HCT116 (cell line): ENCODE measurements around the gene TJAP1. TPM values are rescaled to one million over a fixed set of nuclear protein-coding genes. Genes with fewer than 3 reads are reported as not detected.

Experiments
- ATAC-seq: fragments of 200-7000 bp; cut with Tn5 transposase; 2 replicates; pipeline ENCODE4 v1.9.1; 2020; ENCODE audit warnings: mild to moderate bottlenecking, moderate library complexity
- BruUV-seq: library from RNA; stranded (reverse); fragments of 400-500 nt; replicated peaks from 2 replicates; lab custom pipeline; 2021; lab: Mats Ljungman, UMichigan
- CTCF ChIA-PET: fragments of 300-600 bp; sonication (Branson Sonifier 250); formaldehyde crosslinking; loops from one replicate; lab custom pipeline; 2021; ENCODE audit warnings: antibody characterized with exemption; lab: Charles Lee
- POLR2A ChIA-PET: fragments of 300-600, 350-600 bp; sonication (Branson Sonifier 250); formaldehyde crosslinking; loops from one replicate; lab custom pipeline; 2021; ENCODE audit warnings: antibody characterized with exemption; lab: Charles Lee
- RAD21 ChIA-PET, 2 experiments: fragments of 300-600 bp; sonication (Branson Sonifier 250); formaldehyde crosslinking; loops; one replicate each; lab custom pipeline; 2023; ENCODE audit warnings: low total read pairs in 2 of 2; ENCODE audit not compliant: uncharacterized antibody in 2 of 2, unreplicated experiment in 2 of 2, low non-redundant PET in 1 of 2; lab: Charles Lee
- DNase-seq: peaks from one replicate; pipeline ENCODE4 v3.0.0-alpha.2; 2010; ENCODE audit warnings: low read depth, low spot score
- H2AFZ ChIP-seq: fragments of 200-600 bp; shearing (Covaris generic), sonication (generic); 2 replicates; pipeline ENCODE4 v1.6.1; 2017; ENCODE audit warnings: low read depth, mixed run types, mixed read lengths, antibody characterized with exemption, low read length; ENCODE audit not compliant: poor library complexity, severe bottlenecking
- H3K27ac ChIP-seq: 2 replicates; pipeline ENCODE4 v1.5.1; 2012; ENCODE audit warnings: low read depth, low read length
- H3K27me3 ChIP-seq: fragments of 200-600 bp; sonication (generic); 2 replicates; pipeline ENCODE4 v1.6.1; 2016; ENCODE audit warnings: mixed run types, low read length, mixed read lengths; ENCODE audit not compliant: insufficient read depth
- H3K36me3 ChIP-seq, 2 experiments: fragments of 200-500 bp in 1 of 2; fragments of 200-600 bp in 1 of 2; sonication (Bioruptor generic) in 1 of 2; sonication (generic) in 1 of 2; 2 replicates each; pipeline versions ENCODE4 v1.5.1 to v1.6.1; 2014 to 2016; ENCODE audit warnings: low read length in 2 of 2, inconsistent platforms in 1 of 2, mixed read lengths in 1 of 2, mixed run types in 1 of 2; ENCODE audit not compliant: insufficient read depth in 2 of 2, control insufficient read depth in 1 of 2
- H3K4me1 ChIP-seq, 2 experiments: fragments of 200-600 bp in 1 of 2; sonication (generic) in 1 of 2; 2 replicates each; pipeline versions ENCODE4 v1.5.1 to v1.6.1; 2012 to 2017; ENCODE audit warnings: low read length in 2 of 2, inconsistent platforms in 1 of 2, mild to moderate bottlenecking in 1 of 2, mixed read lengths in 1 of 2, mixed run types in 1 of 2, moderate library complexity in 1 of 2; ENCODE audit not compliant: insufficient read depth in 2 of 2, control insufficient read depth in 1 of 2
- H3K4me2 ChIP-seq: fragments of 200-600 bp; sonication (generic); 2 replicates; pipeline ENCODE4 v1.6.1; 2017; ENCODE audit warnings: mixed run types, low read length, mixed read lengths
- H3K4me3 ChIP-seq, 2 experiments: fragments of 200-600 bp in 1 of 2; sonication (generic) in 1 of 2; replicated peaks in 1 of 2; 2 replicates each; pipeline ENCODE4 v1.5.1; 2011 to 2016; ENCODE audit warnings: low read length in 2 of 2, control low read depth in 1 of 2, low read depth in 1 of 2, mild to moderate bottlenecking in 1 of 2, mixed read lengths in 1 of 2, mixed run types in 1 of 2
- H3K79me2 ChIP-seq: fragments of 200-600 bp; sonication (generic); 2 replicates; pipeline ENCODE4 v1.6.1; 2017; ENCODE audit warnings: mild to moderate bottlenecking, mixed run types, low read length, moderate library complexity, mixed read lengths; ENCODE audit not compliant: insufficient read depth
- H3K9ac ChIP-seq: fragments of 200-600 bp; sonication (generic); 2 replicates; pipeline ENCODE4 v1.6.1; 2016; ENCODE audit warnings: low read length, mixed read lengths
- H3K9me2 ChIP-seq: fragments of 200-600 bp; sonication (generic), shearing (Covaris generic); 2 replicates; pipeline ENCODE4 v1.6.1; 2017; ENCODE audit warnings: mixed run types, mild to moderate bottlenecking, moderate library complexity; ENCODE audit not compliant: insufficient read depth
- H3K9me3 ChIP-seq, 2 experiments: fragments of 200-500 bp in 1 of 2; fragments of 200-600 bp in 1 of 2; sonication (Bioruptor generic) in 1 of 2; sonication (generic) in 1 of 2; 2 replicates each; pipeline ENCODE4 v1.6.1; 2014 to 2017; ENCODE audit warnings: low read length in 2 of 2, mixed read lengths in 2 of 2, inconsistent platforms in 1 of 2, low read depth in 1 of 2, mild to moderate bottlenecking in 1 of 2, mixed run types in 1 of 2, moderate library complexity in 1 of 2; ENCODE audit not compliant: control insufficient read depth in 1 of 2, insufficient read depth in 1 of 2
- H4K20me1 ChIP-seq: fragments of 200-600 bp; sonication (generic), shearing (Covaris generic); 2 replicates; pipeline ENCODE4 v1.6.1; 2017; ENCODE audit warnings: mixed run types, mild to moderate bottlenecking, moderate library complexity; ENCODE audit not compliant: insufficient read depth
- ATF3 ChIP-seq: IDR thresholded peaks from 2 replicates; pipeline ENCODE4 v1.6.1; 2012
- CBX3 ChIP-seq: IDR thresholded peaks from 2 replicates; pipeline ENCODE4 v1.6.1; 2012; ENCODE audit warnings: low read depth
- CTCF ChIP-seq, 3 experiments: fragments of 200-600 bp in 1 of 3; sonication (generic) in 1 of 3; IDR thresholded peaks in 2 of 3; conservative IDR thresholded peaks in 1 of 3; 2 replicates each; pipeline ENCODE4 v1.5.1; 2012 to 2017; ENCODE audit warnings: low read depth in 2 of 3, low read length in 2 of 3, antibody characterized with exemption in 1 of 3, borderline replicate concordance in 1 of 3, control low read depth in 1 of 3, mild to moderate bottlenecking in 1 of 3, mixed read lengths in 1 of 3, mixed run types in 1 of 3, moderate library complexity in 1 of 3; ENCODE audit not compliant: insufficient read depth in 1 of 3
- EGR1 ChIP-seq: IDR thresholded peaks from 2 replicates; pipeline ENCODE4 v1.6.1; 2012; ENCODE audit warnings: low read depth
- EZH2 ChIP-seq: fragments of 200-600 bp; sonication (generic); IDR thresholded peaks from 2 replicates; pipeline ENCODE4 v1.6.1; 2017; ENCODE audit warnings: antibody characterized with exemption, mixed run types
- JUND ChIP-seq: IDR thresholded peaks from 2 replicates; pipeline ENCODE4 v1.6.1; 2012
- YY1 ChIP-seq: IDR thresholded peaks from 2 replicates; pipeline ENCODE4 v1.6.1; 2011; ENCODE audit warnings: low read length, low read depth, moderate library complexity, mild to moderate bottlenecking; ENCODE audit not compliant: insufficient replicate concordance; ENCODE audit errors: extremely low read depth
- ZNF274 ChIP-seq: fragments of 200-500 bp; sonication (Bioruptor generic); IDR thresholded peaks from 2 replicates; pipeline ENCODE4 v1.6.1; 2014; ENCODE audit warnings: mild to moderate bottlenecking, low read depth, low read length, inconsistent platforms
- intact Hi-C: fragments of 100-400 bp; cut with micrococcal nuclease; formaldehyde crosslinking; loops from 2 replicates; pipeline ENCODE4 v1.10.0; 2022
- total RNA-seq: library from RNA; stranded (reverse); gene quantifications from one replicate; pipeline ENCODE4 v1.2.1, GENCODE V29; 2021; ENCODE audit not compliant: unreplicated experiment
- TF ChIP-seq, protein P1 (sequence below): IDR thresholded peaks from 2 replicates; pipeline ENCODE4 v1.6.1; 2012; ENCODE audit warnings: low read depth
- TF ChIP-seq, protein P2 (sequence below): IDR thresholded peaks from 2 replicates; pipeline ENCODE4 v1.6.1; 2011; ENCODE audit warnings: mild to moderate bottlenecking, low read length, moderate library complexity; ENCODE audit not compliant: insufficient replicate concordance; ENCODE audit errors: extremely low read depth

The TJAP1 gene
- total RNA-seq, 1 experiment from 2014 or later: 45.2 TPM

- peak overlapping the region; percentile 45 for H3K4me2 ChIP-seq
- H3K27me3 ChIP-seq: no peaks in the 10 kb centered on the region
- ChIA-PET POLR2A (no interaction called here), CTCF (interaction anchor here (0.7 to 2.0 kb wide), 4 partner anchors 9 to 36 kb away, joined by 3 to 6 read pairs (median 4); no protein-coding TSS in a partner anchor)
- H3K9ac ChIP-seq: 0 out of 2 replicates have a peak overlapping the region, but pooled peaks have one; percentile 14
- no peak overlapping the region for H3K27ac ChIP-seq
- ATAC-seq: no peak
- no peaks in the 10 kb centered on the region for H3K9me3 ChIP-seq
- no peaks in the 10 kb centered on the region for H3K9me2 ChIP-seq
- H3K4me1 ChIP-seq: peaks cover 27 to 53% of the 10 kb centered on the region in 2 experiments
- intact Hi-C loops: no loop called here
- H2AFZ ChIP-seq: no peak overlapping the region
- H3K79me2 ChIP-seq: peaks cover 52% of the 10 kb centered on the region
- DNase-seq: no peak
- TF ChIP-seq ATF3: no peak
- TF ChIP-seq YY1: no peak
- TF ChIP-seq, protein P1, sequence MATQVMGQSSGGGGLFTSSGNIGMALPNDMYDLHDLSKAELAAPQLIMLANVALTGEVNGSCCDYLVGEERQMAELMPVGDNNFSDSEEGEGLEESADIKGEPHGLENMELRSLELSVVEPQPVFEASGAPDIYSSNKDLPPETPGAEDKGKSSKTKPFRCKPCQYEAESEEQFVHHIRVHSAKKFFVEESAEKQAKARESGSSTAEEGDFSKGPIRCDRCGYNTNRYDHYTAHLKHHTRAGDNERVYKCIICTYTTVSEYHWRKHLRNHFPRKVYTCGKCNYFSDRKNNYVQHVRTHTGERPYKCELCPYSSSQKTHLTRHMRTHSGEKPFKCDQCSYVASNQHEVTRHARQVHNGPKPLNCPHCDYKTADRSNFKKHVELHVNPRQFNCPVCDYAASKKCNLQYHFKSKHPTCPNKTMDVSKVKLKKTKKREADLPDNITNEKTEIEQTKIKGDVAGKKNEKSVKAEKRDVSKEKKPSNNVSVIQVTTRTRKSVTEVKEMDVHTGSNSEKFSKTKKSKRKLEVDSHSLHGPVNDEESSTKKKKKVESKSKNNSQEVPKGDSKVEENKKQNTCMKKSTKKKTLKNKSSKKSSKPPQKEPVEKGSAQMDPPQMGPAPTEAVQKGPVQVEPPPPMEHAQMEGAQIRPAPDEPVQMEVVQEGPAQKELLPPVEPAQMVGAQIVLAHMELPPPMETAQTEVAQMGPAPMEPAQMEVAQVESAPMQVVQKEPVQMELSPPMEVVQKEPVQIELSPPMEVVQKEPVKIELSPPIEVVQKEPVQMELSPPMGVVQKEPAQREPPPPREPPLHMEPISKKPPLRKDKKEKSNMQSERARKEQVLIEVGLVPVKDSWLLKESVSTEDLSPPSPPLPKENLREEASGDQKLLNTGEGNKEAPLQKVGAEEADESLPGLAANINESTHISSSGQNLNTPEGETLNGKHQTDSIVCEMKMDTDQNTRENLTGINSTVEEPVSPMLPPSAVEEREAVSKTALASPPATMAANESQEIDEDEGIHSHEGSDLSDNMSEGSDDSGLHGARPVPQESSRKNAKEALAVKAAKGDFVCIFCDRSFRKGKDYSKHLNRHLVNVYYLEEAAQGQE: no peak
- no peak for TF ChIP-seq CBX3
- no peak for TF ChIP-seq ZNF274
- TF ChIP-seq CTCF (IDR thresholded peaks at IDR 0.05 in 2 of 3, conservative IDR thresholded peaks at IDR 0.05 in 1 of 3; ENCODE audit: borderline replicate concordance in 1 of 3, insufficient read depth in 1 of 3, low read depth in 2 of 3, low read length in 2 of 3): no peak
- no peak for TF ChIP-seq EGR1
- no peak for TF ChIP-seq JUND
- no peak for TF ChIP-seq EZH2
- TF ChIP-seq, protein P2, sequence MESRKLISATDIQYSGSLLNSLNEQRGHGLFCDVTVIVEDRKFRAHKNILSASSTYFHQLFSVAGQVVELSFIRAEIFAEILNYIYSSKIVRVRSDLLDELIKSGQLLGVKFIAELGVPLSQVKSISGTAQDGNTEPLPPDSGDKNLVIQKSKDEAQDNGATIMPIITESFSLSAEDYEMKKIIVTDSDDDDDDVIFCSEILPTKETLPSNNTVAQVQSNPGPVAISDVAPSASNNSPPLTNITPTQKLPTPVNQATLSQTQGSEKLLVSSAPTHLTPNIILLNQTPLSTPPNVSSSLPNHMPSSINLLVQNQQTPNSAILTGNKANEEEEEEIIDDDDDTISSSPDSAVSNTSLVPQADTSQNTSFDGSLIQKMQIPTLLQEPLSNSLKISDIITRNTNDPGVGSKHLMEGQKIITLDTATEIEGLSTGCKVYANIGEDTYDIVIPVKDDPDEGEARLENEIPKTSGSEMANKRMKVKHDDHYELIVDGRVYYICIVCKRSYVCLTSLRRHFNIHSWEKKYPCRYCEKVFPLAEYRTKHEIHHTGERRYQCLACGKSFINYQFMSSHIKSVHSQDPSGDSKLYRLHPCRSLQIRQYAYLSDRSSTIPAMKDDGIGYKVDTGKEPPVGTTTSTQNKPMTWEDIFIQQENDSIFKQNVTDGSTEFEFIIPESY: no peak
- TF ChIP-seq, all 23 proteins: peak for 0
- no TSS peak for BruUV-seq
- no peaks in the 10 kb centered on the region for H4K20me1 ChIP-seq
- peaks cover 0 to 7% of the 10 kb centered on the region in 2 experiments; a peak in 1 of 4 replicates for H3K36me3 ChIP-seq
- no peak overlapping the region for H3K4me3 ChIP-seq
- RAD21 ChIA-PET: no interaction called here
Measured at GRCh38 chr6:43492673-43493072, 15.3 kb downstream of the TJAP1 start.
